RWPE2 (cell line): ENCODE data around the gene CCDC198.

Experiments
- ATAC-seq: fragments of 200-7000 bp; cut with Tn5 transposase; 3 replicates; pipeline ENCODE4 v1.9.1; 2021; ENCODE audit warnings: low read depth
- DNase-seq: peaks from one replicate; pipeline ENCODE4 v3.0.0-alpha.2; 2020; ENCODE audit warnings: low spot score
- H3K27ac ChIP-seq: fragments of 450-650 bp; 2 replicates; pipeline ENCODE4 v1.5.1; 2017; ENCODE audit warnings: mild to moderate bottlenecking; ENCODE audit not compliant: poor library complexity, severe bottlenecking
- H3K27me3 ChIP-seq: fragments of 250-450 bp; sonication (Bioruptor Pico); 2 replicates; pipeline ENCODE4 v1.5.1; 2021; ENCODE audit warnings: mild to moderate bottlenecking, moderate library complexity; ENCODE audit not compliant: insufficient read depth, poor library complexity, severe bottlenecking
- H3K36me3 ChIP-seq: fragments of 250-450 bp; sonication (Bioruptor Pico); 2 replicates; pipeline ENCODE4 v1.5.1; 2020; ENCODE audit warnings: low read depth, mild to moderate bottlenecking, moderate library complexity
- H3K4me1 ChIP-seq: fragments of 250-450 bp; sonication (Bioruptor Pico); 2 replicates; pipeline ENCODE4 v1.5.1; 2021; ENCODE audit warnings: mild to moderate bottlenecking, moderate library complexity; ENCODE audit not compliant: insufficient read depth, poor library complexity, severe bottlenecking
- H3K4me3 ChIP-seq: fragments of 250-450 bp; sonication (Bioruptor Pico); 2 replicates; pipeline ENCODE4 v1.5.1; 2021; ENCODE audit warnings: mild to moderate bottlenecking, moderate library complexity; ENCODE audit not compliant: severe bottlenecking
- H3K9me3 ChIP-seq: fragments of 250-450 bp; sonication (Bioruptor Pico); 2 replicates; pipeline ENCODE4 v1.5.1; 2021; ENCODE audit warnings: mild to moderate bottlenecking, moderate library complexity; ENCODE audit not compliant: severe bottlenecking
- CTCF ChIP-seq: fragments of 450-650 bp; IDR thresholded peaks from one replicate; pipeline ENCODE4 v1.5.1; 2017; ENCODE audit warnings: mild to moderate bottlenecking, moderate library complexity; ENCODE audit not compliant: poor library complexity, severe bottlenecking

CCDC198 gene

DNA sequence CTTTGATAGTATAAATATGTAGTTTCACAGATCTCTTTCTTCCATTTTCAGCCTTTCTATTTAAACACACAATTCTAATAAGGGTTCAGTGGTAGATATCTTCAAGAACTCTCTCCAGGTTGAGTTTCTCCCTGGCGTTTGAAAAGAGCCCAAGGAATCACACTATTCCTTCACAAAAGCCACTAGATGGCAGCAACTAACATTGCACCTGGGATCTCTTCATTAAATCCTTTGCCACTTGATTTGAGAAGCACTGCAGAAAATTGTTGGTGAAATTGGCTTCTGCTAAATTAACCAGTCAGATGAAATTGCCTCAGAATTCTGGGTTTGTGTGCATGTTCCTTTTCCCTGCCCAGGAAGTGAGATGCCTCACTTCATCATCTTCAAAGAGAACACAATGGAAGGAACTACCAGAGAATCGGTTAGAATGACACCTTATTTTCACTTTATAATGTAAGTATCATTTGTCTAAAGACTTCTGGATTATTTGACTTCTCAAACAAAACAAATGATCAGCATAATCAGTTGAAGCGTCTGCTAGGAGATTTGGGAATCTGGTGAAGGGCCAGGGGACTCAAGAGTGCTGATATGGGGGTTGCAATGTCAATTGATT, 6.8 kb downstream of the CCDC198 start:
- peaks cover 26% of the 10 kb centered on the region for H3K27me3 ChIP-seq
- H3K4me3 ChIP-seq, result no peak overlapping the region
- H3K27ac ChIP-seq, result no peak overlapping the region
- DNase-seq (no peak), ATAC-seq (peak; percentile 73; the same call in 2 of the 3 replicates)
- no peaks in the 10 kb centered on the region for H3K9me3 ChIP-seq
- no peaks in the 10 kb centered on the region for H3K36me3 ChIP-seq
- H3K4me1 ChIP-seq, result no peaks in the 10 kb centered on the region
- TF ChIP-seq CTCF, result peak; percentile 89

GRCh38 chr14:57485635-57486034, 8.0 kb downstream of the CCDC198 start:
- Histone ChIP-seq H3K4me3 (no peak overlapping the region), H3K4me1 (no peaks in the 10 kb centered on the region), H3K36me3 (no peaks in the 10 kb centered on the region), H3K27me3 (peaks cover 24% of the 10 kb centered on the region), H3K27ac (no peak overlapping the region), H3K9me3 (no peaks in the 10 kb centered on the region)
- ATAC-seq, result no peak
- DNase-seq, result no peak
- TF ChIP-seq CTCF, result no peak

GRCh38 chr14:57482120-57482519, 11.5 kb downstream of the CCDC198 start:
- Histone ChIP-seq H3K4me1 (no peaks in the 10 kb centered on the region), H3K4me3 (no peak overlapping the region), H3K27ac (no peak overlapping the region), H3K36me3 (no peaks in the 10 kb centered on the region), H3K27me3 (peaks cover 18% of the 10 kb centered on the region), H3K9me3 (no peaks in the 10 kb centered on the region)
- no peak for ATAC-seq
- no peak for DNase-seq
- TF ChIP-seq CTCF, result no peak

GRCh38 chr14:57480051-57480450, 13.6 kb downstream of the CCDC198 start:
- Histone ChIP-seq H3K36me3 (no peaks in the 10 kb centered on the region), H3K9me3 (no peaks in the 10 kb centered on the region), H3K4me1 (no peaks in the 10 kb centered on the region), H3K4me3 (no peak overlapping the region), H3K27ac (no peak overlapping the region), H3K27me3 (peaks cover 18% of the 10 kb centered on the region)
- DNase-seq (no peak), ATAC-seq (no peak)
- no peak for TF ChIP-seq CTCF

DNA sequence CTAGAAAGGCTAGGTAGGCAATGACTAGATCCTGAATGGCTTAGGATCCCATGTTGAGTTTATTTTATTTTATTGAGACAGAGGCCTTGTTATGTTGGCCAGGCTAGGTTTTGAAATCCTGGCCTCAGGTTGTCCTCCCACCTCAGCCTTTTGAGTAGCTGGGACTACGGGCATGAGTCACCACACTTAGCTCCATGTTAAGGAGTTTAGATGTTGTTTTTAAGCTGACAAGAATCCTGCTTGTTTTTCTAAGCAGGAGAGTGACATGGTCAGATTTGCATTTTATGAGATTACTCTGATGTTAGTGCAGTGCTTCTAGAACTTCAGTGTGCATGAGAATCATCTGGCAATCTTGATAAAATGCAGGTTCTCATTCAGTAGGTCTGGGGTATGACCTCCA, 14.5 kb downstream of the CCDC198 start:
- TF ChIP-seq CTCF, result no peak
- no peak for ATAC-seq

More for the DNA sequence above, 14.5 kb downstream of the CCDC198 start:
- Histone ChIP-seq H3K36me3 (no peaks in the 10 kb centered on the region), H3K27ac (no peak overlapping the region), H3K4me1 (no peaks in the 10 kb centered on the region), H3K4me3 (no peak overlapping the region), H3K27me3 (peaks cover 18% of the 10 kb centered on the region), H3K9me3 (no peaks in the 10 kb centered on the region)
- DNase-seq, result no peak
